ENCODE results near the gene PER1.

DNA sequence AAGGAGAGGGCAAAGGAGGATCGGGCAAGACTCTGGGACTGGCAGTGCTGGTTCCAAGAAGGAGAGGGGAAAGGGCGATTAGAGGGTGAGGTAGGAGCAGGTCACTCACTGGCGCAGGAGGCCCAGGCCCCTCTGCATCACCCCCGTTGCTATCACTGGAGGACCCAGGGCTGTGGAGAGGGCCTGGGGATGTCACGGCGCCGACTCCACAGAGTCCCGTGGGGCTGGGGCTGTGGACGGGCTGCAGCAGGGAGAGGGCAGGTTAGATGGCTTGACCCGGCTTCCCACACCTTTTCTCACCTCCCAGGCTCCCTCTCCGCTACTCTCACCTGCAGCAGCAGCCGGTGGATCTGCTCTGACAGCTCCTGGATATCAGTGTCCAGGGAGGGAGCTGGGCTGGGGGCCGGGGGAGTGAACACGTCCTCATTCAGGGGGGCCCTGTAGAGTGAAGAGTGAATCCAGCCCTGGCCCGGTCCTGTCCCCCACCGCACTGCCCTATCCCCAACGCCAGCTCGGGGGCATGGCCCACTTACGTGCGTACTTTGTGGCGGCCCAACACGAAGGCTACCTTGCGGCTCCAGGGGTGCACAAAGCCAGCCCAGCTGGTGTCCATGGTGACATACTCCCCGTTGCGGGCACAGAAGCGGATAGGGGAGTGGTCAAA, 4.9 kb downstream of the PER1 start:
- TF ChIP-seq, protein P1, sequence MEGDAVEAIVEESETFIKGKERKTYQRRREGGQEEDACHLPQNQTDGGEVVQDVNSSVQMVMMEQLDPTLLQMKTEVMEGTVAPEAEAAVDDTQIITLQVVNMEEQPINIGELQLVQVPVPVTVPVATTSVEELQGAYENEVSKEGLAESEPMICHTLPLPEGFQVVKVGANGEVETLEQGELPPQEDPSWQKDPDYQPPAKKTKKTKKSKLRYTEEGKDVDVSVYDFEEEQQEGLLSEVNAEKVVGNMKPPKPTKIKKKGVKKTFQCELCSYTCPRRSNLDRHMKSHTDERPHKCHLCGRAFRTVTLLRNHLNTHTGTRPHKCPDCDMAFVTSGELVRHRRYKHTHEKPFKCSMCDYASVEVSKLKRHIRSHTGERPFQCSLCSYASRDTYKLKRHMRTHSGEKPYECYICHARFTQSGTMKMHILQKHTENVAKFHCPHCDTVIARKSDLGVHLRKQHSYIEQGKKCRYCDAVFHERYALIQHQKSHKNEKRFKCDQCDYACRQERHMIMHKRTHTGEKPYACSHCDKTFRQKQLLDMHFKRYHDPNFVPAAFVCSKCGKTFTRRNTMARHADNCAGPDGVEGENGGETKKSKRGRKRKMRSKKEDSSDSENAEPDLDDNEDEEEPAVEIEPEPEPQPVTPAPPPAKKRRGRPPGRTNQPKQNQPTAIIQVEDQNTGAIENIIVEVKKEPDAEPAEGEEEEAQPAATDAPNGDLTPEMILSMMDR (IDR thresholded peaks at IDR 0.05) = no peak
- no peak for TF ChIP-seq POLR2A (IDR thresholded peaks at IDR 0.05)
